CMK (cell line): ENCODE data around the gene USP32.
"Not testable (repeated sequence)": the region's sequence is repeated elsewhere in the genome, so short reads cannot be mapped to it uniquely, and the experiment has no call there.

ENCODE experiments used
- DNase-seq: peaks from one replicate; pipeline ENCODE4 v3.0.0-alpha.2; 2010; ENCODE audit warnings: low read depth

USP32 gene

DNA sequence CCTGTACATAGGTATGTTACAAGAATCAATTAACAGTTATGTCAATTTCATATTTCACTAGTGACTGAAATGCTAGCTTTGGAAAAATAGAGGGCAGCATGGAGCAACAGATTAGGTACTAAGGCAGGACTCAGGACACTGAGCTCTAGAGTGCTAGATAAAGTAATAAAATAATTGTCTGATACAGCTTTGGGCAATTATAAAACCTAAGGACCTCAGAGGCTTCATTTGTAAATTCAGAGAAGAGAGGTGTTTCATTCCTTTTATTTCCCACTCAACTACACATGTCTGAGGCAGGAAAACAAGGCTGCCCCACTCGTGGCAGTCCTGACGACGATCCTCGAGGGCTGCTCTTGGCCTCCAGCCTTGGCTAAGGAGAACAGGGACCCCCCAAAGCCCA, 160.7 kb downstream of the USP32 start:
- no peak for DNase-seq

DNA sequence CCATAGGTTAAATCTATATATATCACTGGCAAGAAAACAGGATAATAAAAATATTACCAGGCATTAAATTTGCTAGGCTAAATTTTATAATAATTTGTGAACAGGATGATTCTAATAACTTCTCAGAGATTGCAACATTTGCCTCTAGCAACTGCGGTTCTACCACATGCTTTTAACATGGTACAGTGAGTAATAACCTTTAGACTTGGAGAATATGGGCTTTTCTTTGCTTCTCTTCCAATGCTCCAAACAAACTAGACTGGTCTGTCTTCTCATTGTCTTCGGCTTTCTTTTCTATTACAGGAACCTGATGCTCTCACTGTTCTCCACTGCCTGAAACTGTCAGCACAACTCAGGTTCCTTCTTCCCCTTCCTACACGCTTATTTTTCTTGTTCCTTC, 161.6 kb downstream of the USP32 start:
- DNase-seq = no peak

DNA sequence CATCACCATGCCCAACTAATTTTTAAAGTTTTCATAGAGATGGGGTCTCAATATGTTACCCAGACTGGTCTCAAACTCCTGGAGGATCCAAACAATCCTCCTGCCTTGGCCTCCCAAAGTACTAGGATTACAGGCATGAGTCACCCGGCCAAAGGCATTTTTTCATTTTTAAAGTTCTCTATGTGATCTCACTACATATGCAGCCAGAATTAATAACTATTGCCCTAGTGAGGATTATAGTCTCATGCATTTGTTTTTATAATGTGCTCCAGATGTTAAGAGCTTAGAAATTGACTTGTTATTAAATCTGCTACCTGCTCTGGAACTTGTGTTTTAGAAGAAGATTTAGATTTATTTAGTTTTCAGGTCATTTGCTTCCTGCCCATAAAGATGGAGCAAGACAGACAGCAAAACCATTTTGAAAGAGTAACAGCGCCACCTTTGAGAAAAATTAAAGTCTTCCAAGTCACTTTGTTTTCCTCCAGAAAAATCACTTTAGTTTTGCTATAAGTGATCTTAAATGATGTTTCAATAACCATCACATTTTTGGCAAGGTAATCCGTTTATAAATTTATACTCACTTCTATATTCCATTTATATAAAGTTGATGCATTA, 162.6 kb downstream of the USP32 start:
- no peak for DNase-seq

DNA sequence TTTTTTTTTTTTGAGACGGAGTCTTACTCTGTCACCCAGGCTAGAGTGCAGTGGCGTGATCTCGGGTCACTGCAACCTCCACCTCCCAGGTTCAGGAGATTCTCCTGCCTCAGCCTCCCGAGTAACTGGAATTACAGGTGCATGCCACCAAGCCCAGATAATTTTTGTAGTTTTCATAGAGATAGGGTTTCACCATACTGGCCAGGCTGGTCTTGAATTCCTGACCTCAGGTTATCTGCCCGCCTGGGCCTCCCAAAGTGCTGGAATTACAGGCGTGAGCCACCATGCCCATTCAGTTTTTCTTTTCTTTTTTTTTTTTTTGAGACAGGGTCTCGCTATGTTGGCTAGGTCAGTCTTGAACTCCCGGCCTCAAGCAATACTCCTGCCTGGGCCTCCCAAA, 164.7 kb downstream of the USP32 start:
- DNase-seq = not testable (repeated sequence)

DNA sequence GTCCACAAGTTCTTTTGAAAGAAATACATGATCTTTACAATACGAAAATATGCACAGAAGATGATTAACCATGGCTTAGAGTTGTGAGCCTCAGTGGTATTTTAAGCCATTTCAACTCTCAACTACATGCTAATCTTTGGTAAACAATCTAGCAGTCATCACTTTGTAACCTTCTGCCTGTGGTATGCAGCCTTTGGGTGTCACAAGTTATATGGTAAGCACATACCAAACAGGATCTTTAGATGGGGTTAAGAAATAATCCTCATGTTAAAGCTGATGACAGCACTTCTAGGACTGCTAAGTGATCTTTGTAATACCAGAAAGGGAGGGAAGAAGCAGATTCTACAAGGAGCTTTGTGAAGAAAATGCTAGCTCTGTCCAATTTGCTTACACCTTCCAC, 167.9 kb downstream of the USP32 start:
- DNase-seq = no peak

DNA sequence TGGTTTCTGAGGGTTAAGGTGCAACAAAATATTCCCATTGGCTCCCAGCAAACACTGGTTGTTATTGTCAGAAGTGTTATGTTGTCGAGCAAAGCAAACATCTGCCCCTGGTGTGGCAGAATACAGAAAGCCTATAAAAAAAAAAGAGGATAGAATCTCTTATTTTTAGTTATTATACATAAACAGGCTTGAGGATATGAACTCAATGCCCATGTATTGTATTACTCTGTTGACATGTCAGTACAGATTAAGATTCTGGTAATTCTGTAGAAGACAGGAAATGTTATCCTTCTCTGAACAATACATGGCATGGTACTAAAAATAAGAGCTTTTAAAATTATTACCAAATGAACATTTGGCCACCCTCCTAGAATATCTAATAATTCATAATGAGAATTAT, 168.5 kb downstream of the USP32 start:
- DNase-seq = no peak

DNA sequence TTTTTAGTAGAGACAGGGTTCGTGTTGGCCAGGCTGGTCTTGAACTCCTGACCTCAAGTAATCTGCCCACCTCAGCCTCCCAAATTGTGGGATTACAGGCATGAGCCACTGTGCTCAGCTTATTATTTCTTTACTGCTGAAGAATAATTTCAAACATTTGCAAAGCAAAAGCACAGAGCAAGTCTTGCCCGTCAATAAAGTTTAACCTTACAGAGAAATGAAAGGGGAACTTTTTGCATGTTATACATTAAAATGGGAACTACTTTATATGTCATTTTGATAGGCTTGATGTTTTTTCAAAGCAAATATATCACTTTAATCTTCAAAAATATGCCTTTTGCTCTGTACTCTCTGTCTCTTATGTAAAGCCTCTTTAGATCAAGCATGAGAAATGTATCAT, 173.2 kb downstream of the USP32 start:
- DNase-seq = not testable (repeated sequence)

DNA sequence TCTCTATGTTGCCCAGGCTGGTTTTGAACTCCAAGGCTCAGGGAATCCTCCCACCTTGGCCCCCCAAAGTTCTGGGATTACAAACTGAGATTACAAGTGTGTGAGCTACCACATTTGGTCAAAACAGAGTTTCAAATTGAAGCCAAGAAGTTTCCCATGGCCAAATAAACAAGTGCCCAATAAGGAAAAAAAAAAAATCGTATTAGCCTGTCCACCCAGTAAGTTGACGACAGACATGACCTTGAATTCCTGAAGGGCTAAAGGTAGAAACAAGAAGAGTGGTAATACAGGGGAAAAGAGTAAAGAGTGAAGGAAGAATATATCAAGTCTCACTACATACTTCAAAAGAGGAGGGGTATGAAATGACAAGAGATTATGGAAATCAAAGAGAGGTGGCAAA, 176.0 kb downstream of the USP32 start:
- DNase-seq = not testable (repeated sequence)

DNA sequence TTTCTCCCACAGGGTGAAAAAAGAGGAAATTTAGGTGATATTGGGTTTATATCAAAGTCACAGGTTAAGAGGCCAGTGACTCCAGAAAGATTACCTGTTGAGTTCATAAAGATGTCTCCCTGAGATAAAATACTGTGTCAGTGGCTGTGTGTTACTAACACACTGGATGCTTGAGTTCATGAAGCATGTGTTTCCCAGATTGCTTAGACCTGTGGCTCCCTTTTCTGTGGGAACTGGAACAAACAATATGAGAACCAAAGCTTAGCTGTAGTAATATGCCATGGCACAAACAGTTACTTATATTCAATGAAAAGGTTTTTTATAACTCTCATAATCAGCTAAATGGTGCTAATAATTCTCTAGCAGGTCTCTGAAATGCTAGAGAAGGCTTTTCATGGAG, 180.7 kb downstream of the USP32 start:
- not testable (repeated sequence) for DNase-seq

DNA sequence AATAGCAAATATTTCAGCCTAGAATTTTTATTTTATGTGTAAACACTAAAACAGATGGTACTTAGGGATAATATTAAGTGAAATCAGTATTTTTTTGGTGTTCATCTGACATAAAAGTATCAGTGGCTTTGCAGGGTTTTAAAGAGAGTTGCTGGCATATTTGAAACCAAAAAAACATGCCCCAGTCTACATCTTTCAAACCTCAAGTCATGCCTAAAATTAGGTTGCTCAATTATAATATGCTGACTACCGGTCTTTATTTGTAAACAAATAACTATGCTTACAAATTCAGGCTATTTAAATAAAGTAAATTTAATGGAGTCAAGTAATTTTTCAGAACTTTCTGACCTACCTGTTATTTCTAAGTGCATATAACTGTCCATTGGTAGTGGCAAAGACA, 183.6 kb downstream of the USP32 start:
- DNase-seq = not testable (repeated sequence)

DNA sequence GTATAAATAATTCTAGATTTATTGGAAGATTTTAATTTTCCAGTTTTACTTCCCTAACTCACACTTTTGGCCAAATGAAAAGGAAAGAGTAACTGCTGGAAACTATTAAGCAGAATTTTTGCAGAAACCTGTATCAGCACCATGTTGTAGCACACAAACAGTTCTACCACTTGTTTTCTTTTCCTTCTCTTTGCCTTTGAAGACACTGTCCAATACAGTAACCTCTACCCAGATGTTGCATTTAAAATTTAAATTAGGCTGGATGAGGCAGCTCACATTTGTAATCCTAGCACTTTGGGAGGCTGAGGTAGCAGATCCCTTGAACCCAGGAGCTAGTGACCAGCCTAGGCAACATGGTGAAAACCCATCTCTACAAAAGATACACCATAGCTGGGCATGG, 186.2 kb downstream of the USP32 start:
- DNase-seq = not testable (repeated sequence)

DNA sequence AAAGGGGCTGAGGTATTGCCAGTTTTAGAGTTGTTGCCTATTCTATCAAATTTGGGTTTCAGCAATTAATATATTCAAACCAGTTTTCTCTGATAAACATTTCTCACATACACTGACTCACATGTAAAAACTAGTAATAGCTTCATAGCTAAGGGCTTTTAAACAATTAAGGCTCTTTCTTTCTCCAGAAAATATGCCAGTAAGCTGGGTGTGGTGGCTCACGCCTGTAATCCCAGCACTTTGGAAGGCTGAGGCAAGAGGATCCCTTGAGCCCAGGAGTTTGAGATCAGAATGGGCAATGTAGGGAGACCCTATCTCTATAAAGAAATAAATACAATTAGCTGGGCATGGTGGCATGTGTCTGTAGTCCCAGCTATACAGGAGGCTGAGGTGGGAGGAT, 193.3 kb downstream of the USP32 start:
- not testable (repeated sequence) for DNase-seq

DNA sequence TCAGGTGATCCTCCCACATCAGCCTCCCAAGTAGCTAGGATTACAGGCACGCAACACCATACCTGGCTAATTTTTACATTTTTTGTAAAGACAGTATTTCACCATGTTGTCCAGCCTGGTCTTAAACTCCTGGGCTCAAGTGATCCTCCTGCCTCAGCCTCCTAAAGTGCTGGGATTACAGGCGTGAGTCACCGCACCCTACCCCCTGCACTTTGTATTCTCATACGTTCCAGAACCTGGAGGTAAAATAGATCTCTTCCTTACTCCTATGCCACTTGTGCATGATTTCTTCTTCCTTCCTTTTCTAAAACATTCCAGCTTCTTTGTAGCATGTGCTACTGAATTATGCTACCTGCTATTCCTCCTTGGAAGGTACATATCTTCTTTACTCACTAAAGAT, 197.8 kb downstream of the USP32 start:
- not testable (repeated sequence) for DNase-seq

DNA sequence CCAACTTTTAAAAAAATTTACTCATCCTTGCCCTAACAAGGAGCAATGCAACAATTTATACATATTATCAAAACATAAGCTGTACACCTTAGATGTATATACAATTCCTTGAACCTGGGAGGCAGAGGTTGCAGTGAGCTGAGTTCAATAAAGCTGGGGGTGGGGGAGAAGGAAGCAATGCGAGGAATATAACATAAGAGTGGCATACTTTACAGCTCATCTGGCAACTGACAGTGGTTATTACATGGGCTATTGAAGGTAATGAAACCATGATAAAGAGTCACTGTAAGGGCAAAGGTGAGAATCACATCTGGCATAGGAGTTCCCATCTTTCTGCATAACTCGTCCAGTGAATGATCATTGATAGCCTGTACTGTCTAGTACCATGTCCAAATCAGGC, 198.5 kb downstream of the USP32 start:
- DNase-seq = no peak

DNA sequence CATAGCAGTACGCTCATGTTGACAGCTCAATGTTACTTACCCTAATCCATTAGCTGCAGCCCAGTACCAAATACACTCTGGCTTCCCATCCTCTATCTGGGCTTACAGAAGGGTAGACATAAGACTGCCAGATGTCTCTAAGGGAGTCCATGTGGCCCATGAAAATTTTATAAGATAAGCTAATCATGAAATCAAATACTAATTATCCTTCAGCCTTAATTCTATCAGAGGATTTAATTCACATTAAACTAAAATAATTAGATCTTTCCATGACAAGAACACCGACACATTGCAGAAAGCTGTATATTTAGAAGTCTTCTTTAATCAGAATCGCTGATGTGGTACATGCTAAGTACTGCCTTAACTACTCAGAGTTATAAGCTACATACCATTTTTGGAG, 198.9 kb downstream of the USP32 start:
- DNase-seq = not testable (repeated sequence)

DNA sequence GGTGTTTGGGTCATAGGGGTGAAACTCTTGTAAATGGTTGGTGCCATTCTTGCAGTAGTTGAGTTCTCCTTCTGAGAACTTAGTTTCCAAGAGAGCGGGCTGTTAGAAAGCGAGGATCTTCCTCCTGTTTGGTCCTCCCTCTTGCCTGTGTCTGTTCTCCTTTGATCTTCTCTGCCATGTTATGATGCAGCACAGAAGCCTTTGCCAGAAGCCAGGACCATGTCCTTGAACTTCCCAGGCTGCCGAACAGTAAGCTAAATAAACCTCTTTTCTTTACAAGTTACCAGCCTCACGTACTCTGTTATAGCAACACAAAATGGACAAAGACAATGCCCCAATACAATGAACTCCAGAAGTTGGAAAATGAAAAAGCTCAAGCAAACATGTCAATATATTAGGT, 201.9 kb downstream of the USP32 start:
- not testable (repeated sequence) for DNase-seq

DNA sequence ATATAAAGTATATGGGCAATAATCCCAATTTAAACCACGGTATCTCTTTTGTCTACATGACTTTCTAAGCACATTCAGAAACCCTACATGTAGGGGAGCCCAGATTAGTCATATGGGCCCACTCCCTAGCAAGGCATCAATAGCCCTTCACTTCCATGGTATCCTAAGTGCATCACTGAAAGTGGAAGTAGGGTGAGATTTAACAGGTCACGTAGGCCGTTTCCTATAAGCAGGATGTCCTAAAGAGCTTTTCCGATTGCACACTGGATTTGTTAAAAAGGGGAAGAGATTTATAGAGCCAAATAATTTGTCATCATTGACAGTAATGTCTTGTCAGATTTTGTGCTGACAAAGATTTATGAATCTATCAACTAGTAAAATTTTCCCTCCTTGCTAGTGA, 203.2 kb downstream of the USP32 start:
- DNase-seq = no peak

DNA sequence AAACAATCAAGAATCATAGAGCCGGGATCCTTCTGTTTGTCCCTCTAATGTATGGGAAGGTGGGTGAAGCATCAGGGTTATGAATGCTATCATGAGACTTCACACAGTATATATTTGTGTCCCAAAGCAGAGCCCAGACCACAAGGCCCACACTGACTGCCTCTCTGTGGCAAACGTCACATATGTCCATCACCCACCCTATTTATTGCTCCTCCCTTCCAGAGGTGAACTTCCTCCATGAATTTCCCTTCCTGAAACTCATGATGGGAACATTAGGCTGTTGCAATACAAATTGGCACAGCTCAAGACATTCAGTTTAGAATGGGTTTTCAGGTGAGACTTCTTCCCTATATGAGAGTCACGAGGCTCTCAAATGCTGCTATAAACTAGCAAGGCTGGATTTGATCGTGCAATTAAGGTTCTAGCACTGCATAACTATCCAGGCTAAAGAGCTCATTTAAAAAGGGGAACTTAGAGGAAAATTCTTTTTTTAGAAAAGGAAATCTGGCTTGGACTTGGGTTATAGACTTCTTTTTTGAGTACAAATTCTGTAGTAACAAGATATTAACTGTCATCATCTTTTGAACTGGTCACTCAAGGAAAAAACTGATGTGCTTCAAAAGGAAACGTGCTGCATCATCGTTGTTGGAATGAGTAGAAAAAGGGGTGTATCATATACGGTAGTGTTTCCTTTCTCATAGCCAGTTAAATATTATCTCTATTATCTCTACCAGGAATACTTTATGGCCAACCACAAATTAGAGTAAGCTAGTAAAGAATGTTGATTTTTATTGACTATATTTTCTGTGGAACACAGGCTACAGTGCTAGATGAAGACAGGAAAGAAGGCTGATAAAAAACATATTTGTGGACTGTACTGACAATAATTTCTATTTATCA, 204.8 kb downstream of the USP32 start:
- not testable (repeated sequence) for DNase-seq

DNA sequence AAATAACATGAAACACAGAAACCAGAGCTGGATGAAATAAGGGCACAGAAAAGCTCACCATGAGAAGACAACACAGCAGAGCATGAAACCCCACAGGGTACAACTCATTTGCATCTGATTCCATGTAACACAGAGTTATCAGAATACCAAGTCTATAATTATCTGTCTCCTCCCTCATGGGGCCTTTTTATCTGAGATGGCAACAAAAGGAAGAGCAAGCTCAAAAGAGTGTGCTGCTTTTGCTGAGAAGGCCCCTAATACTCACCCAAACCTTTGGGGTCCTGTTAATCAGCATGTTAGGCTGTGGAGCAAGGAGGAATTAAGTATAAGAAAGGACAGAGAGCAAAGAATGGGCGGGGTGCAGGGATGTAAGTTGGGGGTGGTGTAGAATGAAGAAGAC, 205.6 kb downstream of the USP32 start:
- not testable (repeated sequence) for DNase-seq

DNA sequence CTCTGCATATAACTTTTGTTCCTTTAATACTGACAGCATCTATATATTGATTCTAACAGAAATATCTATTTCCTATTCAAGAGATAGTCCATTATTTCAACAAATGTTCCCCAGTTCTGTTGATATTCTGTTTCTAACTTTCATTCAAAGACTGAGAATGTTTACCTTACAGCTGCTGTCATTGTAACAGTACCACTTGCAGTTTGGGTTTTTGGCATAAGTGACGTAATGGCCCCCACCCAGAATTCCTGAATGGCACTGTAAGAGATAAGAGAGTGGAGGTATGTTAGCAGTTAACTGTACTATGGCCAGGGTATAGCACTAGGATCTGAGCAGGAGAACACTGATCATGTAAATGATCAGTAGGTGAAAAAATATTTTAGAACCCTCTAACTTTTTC, 211.6 kb downstream of the USP32 start:
- not testable (repeated sequence) for DNase-seq

DNA sequence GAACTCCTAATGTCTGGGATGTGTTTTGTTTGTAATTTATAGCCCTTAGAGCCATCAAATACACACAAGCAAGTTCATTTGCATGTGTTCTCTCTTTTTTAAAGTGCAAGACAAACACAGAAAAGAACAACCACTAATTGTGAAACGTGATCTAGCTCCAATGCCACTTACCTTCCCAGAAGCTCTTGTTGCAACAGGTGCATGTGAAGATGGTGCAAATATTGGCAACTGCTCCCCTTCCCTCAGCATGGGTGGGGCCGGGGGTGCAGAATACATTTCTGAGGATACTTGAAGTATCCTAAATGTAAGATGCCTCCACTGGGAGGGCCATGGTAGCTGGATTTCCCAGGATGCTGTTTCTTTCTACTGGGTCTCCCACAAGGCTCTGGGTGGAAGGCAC, 213.8 kb downstream of the USP32 start:
- DNase-seq = not testable (repeated sequence)

DNA sequence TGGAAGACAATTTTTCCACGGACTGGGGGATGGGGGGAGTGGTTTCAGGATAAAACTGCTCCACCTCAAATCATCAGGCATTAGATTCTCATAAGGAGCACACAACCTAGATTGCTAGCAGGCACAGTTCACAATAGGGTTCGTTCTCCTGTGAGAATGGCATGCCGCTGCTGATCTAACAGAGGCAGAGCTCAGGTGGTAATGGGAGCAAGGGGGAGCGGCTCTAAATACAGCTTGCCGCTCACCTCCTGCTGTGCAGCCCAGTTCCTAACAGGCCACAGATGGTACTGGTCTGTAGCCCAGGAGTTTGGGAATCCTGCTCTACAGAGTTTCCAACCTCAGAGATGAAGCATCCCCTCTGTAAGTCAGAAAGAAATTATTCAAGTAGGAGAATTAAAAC, 215.2 kb downstream of the USP32 start:
- DNase-seq = not testable (repeated sequence)

DNA sequence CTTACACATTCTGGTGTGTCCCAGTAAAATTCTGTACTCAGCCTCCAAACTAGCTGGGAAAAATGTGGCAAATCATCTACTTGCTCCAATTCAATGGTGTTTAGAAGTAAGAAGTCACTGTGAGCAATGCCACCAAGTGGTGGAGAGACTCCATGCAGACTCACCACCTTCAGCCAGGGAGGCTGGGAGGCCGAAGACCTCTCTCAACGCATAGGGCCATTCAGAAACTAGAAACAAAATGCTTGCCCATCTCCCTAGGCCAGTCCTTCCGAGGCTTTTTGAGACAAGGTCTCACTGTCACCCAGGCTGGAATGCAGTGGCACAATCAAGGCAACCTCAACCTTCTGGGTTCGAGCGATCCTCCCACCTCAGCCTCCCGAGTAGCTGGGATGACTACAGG, 217.2 kb downstream of the USP32 start:
- not testable (repeated sequence) for DNase-seq

DNA sequence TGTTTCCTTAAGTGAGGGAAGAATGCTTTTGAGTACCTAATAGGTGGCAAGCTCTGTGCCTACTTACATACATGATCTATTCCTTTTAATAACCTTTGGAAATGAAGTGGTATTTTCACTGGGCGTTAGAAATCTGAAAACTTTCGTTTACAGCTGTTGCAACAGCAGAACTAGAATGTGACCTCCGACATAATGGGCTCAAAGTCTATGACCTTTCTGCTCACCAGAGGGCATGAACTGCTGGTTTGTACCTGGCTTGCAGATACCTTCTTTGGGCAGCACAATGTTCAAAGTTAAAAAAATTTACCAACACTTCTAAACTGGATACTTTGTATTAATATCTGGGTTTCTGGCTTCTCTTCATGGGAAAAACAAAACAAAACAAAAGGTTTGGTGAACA, 217.9 kb downstream of the USP32 start:
- DNase-seq = no peak
